Medulla oblongata (tissue), 1 donor: Measurements from ENCODE around the gene IL22RA1.

Source experiments
- DNase-seq: peaks from one replicate; pipeline ENCODE4 v3.0.0-alpha.2; 2015; ENCODE audit errors: extremely low spot score

Gene IL22RA1

GRCh38 chr1:24167008-24167407 lies 24.1 kb upstream of the IL22RA1 start:
- DNase-seq = no peak

GRCh38 chr1:24165500-24165899 lies 22.6 kb upstream of the IL22RA1 start:
- DNase-seq = no peak

DNA sequence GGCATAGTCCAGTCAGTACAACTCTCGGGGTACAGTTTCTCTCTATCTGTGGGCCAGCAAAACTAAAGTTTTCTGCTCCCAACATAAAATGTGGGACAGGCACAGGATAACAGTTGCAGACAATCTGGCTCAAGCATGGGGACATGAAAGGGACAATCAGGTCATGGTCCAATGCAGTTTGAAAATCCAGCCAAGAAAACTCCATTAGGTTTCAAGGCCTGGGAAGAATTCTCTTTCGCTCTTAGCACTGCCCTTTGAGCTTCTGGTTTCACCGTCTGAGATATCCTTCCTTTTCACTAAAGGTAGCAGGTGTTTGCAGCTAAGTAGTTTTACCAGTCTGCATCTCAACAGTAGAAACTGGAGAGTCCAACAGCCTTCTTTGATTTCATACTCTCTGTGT lies 21.1 kb upstream of the IL22RA1 start:
- DNase-seq = no peak

- no peak for DNase-seq
These were observed 19.3 kb upstream of the IL22RA1 start for GRCh38 chr1:24162201-24162600.

DNA sequence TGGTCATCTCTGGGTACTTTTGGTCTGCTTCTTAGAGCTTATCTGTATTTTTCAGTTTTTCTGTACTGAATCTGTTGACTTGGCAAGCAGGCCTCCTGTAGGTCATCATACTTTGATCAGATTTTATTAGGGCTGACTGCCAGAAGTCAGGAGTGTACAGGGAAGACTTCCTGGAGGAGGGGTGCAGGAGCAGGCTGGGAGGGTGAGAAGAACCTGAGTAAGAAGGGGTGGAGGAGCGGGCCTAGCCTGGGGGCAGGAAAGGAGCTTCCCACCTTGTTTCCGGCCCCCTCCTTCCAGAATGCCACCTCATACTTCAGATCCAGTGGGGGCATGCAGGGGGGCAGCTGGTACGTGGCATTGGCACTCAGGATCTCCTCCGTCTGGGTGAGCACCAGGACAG lies 18.3 kb upstream of the IL22RA1 start:
- no peak for DNase-seq

GRCh38 chr1:24159366-24159765 lies 16.4 kb upstream of the IL22RA1 start:
- no peak for DNase-seq

DNA sequence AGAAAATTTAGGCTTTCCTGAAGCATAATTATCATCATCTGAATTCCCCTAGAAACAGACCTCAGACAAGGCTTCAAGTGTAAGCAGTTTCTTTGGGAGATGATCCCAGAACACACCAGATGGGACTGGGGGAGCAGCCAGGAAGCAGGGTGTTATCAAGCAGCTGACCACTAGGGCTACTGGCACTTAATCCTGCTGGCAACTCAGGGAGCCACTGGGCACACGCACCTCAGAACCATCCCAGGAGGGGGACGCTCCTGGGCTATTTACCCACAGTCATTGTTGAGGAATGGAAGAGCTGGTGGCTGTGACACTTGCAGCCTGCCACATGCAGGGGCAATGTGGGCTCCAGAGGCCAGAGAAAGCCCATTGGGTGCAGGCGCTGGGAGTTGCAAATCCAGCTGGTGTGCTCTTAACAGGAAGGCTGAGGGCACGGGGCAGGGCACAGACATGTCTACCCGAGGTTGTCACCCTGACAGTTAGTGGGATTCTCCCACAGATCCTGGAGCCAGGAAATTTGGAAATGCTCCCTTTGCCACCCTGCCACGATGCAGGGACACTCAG lies 15.1 kb upstream of the IL22RA1 start:
- peak; percentile 7 for DNase-seq

DNA sequence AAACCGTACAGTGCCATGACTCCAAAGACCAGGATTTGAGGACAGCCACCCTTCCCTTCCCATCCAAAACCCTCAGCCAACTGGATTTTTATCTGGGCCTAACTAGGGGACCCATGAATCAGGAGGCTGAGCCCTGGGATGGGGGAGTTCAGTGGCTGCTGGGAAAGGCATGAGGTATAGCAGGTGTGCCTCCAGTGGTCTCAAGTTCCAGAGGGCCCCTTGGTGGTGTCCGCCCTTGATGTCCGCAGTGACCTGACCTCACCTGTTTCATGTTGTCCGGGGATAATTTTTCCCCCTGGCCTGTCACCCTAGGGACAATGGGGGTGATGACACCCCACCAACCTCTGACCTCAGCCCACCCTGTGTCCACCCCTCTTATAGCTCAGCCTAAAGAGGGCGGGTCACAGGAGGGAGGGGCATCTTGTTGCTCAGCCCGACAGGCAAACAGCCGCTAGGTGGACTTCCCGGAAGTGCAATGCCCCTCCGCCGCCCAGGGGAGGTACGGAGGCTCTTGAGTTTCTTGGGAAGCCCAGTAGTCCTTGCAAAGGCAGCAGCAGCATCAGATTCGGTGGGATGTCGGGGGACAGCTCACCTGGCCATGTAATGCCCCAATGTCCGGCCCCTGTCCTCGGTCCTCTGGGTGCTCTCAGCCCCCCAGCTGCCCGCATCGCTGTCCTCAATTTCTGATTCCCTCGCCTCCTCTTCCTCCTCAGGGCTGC lies 13.8 kb upstream of the IL22RA1 start:
- no peak for DNase-seq

DNA sequence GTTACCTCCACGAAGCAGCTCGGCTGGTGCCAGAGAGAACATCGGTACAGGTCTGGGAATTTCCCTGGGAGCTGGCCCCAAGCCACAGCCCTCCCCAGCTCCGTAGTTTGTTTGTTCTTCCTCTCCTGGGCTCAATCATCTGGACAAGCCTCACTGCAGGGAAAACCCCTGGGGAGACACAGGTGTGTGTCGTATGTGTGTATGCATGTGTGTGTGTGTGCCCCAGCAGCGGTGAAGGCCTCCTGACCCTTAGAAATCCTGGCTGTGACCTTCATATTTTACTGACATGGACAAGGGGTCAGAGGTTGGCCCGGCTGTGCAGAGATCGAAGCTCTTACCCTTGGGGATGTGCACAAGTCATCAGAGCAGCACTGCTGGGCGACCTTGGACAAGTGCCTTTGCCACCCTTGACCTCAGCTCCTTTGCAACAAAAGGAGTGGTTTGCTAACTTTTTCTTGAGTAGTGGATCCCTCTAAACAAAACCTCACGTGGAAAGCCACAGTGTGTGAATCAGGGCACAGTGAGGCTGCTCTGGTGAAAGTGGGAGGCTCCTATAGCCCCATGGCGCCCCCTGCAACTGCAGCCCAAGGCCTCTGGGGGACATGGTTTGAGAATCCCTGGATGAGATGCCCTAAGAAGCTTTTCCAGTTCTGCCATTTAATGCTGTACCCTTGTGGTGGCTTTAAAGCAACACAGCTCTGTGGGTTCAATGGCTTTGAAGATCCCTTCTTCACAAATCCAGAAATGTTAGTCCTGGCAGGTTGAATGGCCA lies 12.3 kb upstream of the IL22RA1 start:
- no peak for DNase-seq

GRCh38 chr1:24154215-24154614 lies 11.3 kb upstream of the IL22RA1 start:
- DNase-seq = no peak

DNA sequence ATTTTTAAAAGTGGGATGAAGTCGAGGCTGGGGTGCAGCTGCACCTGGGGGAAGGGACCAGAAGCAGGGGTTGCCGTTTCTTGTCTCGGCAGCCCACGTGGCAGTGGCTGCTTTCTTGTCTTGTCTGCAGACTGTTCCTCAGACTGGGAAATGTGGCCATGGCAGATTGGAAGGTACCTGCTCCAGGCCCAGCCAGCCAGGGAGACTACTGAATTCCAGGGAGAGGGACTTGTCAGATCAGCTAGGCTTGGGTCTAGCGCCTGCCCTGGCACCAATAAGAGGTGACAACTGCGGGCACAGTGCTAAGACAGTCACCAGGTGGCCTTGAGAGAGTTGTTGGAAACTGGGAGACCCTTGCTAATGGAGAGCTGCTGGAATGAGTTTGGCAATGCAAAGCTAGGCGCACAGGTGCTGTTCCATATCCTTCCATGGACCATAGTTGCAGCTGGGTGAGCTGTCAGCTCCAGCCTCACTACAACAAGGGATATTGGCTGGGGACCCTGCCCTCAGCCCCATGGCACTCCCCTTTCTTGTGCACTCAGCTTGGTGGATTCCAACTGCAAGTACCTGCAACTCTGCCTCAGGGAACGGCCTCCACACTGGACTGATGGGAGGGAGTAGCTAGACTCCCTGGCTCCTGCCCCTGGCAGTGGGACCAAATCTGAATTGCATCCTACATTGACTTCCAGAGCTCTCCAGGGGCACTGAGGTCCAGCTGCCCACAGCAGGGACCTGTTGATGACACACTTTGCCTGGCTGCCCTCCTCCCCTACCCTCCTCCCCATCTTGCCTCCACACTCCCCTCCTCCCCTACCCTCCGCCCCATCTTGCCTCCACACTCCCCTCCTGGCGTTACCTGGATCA lies 9.9 kb upstream of the IL22RA1 start:
- no peak for DNase-seq

GRCh38 chr1:24151175-24151533 lies 8.2 kb upstream of the IL22RA1 start:
- DNase-seq = no peak

GRCh38 chr1:24150234-24151174 lies 7.6 kb upstream of the IL22RA1 start:
- peak; percentile 82 for DNase-seq

DNA sequence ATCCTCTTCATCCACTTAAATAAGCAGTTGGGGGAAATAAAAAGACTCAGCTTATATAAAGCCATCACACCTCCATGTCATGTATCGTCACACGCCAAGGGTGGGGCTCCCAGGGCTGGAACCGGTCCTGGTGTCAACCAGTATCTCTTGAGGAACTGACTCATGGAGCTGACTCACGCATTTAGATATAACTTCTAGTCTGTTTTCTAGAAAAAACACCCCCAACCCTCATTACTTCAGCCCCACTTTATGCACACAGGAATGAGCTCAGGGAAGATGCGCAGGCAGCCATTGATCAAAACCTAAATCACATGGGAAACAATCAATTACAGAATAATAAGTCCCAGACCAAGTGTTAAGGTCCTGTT lies 6.9 kb upstream of the IL22RA1 start:
- no peak for DNase-seq

GRCh38 chr1:24147816-24148215 lies 4.9 kb upstream of the IL22RA1 start:
- no peak for DNase-seq

DNA sequence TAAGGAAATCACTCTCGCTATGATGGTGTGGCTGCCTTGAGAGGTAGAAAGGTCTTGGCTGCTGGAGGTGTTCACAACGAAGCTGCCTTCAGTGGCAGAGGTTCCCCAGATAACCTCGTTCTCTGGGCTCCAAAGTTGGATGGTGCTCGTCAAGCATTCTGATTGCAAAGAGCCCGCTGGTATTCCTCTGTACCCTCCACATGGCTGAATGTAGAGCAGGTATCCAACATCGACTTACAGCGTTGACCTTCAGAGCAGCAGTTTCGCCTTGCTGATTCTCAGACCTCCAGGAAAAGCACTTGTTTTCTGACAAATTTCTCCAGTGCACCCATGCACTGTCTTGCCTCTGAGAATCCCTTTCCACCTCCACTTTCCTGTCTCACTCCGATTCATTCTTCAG lies 4.3 kb upstream of the IL22RA1 start:
- no peak for DNase-seq

- DNase-seq = no peak
These were observed 1.5 kb downstream of the IL22RA1 start for GRCh38 chr1:24141311-24141997.

DNA sequence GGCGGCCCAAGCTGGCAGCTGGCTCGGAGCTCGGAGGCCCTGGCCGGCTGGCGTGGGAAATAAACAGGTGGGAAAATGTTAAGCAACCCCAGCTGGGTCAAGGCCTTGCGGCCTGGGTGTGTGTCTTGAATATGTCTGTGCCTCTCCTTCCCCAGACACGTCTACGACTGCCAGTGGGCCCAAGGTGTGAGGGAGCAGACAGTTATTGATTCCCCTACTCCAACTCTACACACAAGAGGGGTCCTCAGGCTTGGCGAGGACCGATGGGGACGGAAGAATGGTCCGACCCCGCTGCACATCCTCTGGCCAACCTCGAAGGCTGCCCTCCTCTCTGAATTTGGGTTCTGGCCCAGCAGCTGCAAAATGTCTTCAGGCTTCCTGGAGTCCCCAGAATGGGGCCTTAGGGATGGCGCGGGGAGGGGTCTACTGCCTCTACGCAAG lies 2.2 kb downstream of the IL22RA1 start:
- no peak for DNase-seq

DNA sequence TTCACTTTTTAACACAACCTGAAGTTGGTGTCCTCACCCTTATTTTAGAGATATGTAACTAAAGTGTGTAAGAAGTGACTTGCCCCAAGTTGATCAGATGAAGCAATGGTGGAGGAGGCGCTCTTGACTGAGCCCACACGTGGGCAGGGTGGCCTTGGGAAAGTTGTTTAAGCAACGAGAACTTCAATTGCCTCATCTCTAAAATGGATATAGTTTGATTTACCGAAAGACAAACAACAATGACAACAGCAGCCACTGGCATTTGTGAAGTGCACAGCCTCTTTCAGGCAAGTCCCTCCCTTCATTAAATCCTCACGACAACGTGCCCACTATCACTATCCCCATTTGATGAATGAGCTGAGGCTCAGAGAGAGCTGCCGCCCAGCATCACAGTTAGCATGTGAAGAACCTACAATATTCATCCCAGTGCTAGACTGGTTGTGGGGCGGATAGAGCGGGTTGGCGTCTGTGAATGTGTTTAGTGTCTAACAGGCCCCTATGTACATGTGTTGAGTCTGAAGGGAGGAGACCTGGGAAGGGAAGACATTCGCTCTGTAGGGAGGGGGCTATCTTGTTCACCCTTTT lies 3.0 kb downstream of the IL22RA1 start:
- no peak for DNase-seq

DNA sequence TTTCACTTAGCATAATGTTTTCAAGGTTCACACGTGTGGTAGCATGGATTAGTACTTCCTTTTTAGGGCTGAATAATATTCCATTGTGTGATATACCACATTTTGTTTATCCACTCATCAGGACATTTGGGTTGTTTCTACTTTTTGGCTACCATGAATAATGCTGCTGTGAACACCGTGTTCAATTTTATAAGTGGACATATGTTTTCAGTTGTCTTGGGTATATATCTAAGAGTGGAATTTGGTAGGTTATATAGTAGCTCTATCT lies 3.8 kb downstream of the IL22RA1 start:
- DNase-seq = no peak
